Fibroblast of upper back skin (primary cell): ENCODE results near the gene CNPPD1.
A peak's percentile ranks its signal among the peaks of the same experiment; 100 is the strongest.
"Not testable (repeated sequence)": the region's sequence is repeated elsewhere in the genome, so short reads cannot be mapped to it uniquely, and the experiment has no call there.

ENCODE experiments used
- DNase-seq: peaks from one replicate; pipeline ENCODE4 v3.0.0-alpha.2; 2013

The CNPPD1 gene

DNA sequence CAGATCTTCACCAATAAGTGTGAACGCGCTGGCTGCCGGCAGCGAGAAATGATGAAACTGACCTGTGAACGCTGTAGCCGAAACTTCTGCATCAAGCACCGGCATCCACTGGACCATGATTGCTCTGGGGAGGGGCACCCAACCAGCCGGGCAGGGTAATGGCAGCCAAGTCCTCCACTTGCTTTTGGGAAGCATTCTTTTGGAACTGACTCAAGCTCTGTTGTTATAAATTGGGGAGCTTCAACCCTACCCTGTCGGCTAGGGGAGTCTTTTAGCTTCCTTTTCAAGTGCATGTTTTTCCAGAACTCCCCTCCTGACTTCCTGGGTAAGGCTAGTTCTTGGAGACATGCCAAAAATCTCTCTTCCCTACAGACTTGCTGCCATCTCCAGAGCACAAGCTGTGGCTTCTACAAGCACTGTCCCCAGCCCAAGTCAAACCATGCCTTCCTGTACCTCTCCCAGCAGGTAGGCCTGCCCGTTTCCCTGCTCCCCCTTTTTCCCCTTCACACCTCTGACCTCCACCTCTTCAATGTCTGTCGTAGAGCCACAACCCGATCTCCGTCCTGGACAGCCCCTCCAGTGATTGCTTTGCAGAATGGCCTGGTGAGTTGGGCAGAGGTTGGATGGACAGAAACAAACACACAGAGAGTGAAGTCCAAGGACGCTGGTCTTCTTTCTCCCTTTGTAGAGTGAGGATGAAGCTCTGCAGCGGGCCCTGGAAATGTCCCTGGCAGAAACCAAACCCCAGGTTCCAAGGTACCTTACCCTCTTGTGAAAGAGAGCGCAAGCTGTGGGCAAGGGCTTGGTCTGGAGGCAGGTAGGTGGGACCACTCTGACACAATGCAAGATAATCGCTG is 31.4 kb upstream of the CNPPD1 start:
- DNase-seq = peak; percentile 28

DNA sequence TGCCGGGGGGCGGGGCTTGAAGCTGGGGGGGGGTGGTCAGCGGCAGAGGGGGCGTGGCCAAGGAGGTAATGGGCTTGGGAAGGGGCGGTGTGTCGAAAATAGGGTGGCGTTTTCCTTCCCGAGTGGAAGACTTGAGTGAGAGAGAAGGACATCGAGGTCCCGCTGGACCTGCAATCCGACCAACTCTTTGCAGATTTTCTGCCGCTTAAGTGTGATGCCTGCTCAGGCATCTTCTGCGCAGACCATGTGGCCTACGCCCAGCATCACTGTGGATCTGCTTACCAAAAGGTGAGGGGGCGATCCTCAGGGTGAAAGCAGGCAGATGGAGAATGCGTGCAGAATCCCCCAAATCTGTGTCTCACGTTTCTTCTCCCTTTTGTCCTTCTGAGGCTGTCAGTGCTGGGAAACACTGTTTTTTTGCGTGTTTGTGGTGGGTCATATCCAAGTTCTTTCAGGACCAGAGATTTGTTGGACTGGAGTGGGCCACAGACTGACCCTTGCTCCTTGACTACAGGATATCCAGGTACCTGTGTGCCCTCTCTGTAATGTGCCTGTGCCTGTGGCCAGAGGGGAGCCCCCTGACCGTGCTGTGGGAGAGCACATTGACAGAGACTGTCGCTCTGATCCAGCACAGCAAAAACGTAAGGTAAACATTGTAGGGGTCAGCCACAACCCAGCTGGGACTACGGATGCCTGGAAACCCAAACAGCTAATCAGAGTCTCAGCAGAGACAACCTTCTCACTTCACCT is 30.6 kb upstream of the CNPPD1 start:
- DNase-seq = no peak

- peak; percentile 91 for DNase-seq
Measured at GRCh38 chr2:219206328-219207133, 29.8 kb upstream of the CNPPD1 start, which contains the start of gene ZFAND2B. Gene ZFAND2B (plus strand): TSS chr2:219206782. CDS start chr2:219206988, 206 bp downstream.

GRCh38 chr2:219205981-219206327 is 29.2 kb upstream of the CNPPD1 start:
- DNase-seq = no peak

- DNase-seq = no peak
Measured at GRCh38 chr2:219205165-219205538, 28.4 kb upstream of the CNPPD1 start.

DNA sequence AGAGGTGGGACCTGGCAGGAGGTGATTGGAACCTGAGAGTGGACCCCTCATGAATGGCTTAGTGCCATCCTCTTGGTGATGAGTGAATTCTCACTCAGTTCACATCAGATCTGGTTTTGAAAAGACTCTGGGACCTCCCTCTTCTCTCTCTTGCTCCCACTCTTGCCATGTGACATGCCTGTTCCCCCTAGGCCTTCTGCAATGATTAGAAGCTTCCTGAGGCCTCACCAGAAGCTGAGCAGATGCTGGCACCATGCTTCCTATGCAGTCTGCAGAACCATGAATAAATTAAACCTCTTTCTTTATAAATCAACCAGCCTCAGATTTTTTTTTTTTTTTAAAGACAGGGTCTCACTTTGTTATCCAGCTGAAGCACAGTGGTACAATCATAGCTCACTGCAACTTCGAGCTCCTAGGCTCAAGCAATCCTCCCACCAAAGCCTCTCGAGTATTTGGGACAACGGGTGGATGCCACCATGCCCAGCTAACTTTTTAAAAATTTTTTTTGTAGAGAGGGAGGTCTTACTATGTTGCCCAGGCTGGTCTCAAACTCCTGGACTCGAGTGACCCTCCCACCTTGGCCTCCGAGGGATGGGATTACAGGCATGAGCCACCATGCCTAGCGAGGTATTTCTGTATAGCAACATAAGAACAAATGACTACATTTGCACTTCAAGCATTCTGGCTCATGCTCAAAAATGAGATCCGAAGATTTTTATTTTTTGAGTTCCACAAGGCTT is 27.9 kb upstream of the CNPPD1 start:
- no peak for DNase-seq

DNA sequence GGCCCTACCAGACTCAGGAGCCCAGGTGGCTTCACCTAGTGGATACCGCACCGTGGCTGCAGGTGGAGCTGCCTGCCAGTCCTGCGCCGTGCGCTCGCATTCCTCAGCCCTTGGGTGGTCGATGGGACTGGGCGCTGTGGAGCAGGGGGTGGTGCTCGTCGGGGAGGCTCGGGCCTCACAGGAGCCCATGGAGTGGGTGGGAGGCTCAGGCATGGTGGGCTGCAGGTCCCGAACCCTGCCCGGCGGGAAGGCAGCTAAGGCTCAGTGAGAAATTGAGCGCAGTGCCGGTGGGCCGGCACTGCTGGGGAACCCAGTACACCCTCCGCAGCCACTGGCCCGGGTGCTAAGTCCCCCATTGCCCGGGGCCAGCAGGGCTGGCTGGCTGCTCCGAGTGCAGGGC is 24.6 kb upstream of the CNPPD1 start:
- DNase-seq = not testable (repeated sequence)

GRCh38 chr2:219200502-219201326 is 24.0 kb upstream of the CNPPD1 start:
- not testable (repeated sequence) for DNase-seq

DNA sequence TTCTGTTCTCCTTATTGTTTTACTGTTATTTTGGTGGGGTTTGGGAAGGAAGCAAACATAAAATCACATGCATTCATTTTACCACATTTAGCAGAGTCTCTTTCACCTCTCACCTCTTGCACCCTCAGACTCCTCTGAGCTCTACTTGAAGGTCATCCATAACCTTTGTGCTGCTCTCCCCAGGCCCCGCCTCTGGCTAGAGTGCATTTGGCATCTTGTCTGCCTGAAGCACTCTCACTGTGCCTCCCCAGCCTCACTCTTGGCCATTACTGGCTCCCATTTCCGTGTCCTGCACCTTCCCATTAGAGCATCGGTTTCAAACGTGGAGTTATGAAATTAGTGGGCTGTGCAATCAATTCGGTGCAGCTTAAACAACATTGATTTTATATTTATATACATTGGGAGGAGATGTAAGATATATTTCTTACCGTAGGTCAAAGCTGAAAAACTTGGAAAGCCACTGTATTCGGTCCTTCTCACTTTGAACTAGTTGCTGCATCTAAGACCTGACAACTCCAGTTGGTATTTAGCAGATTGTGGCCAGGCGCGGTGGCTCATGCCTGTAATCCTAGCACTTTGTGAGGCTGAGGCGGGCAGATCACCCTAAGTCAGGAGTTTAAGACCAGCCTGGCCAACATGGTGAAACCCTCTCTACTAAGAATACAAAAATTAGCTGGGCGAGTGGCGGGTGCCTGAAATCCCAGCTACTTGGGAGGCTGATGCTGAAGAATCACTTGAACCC is 22.9 kb upstream of the CNPPD1 start:
- no peak for DNase-seq

DNA sequence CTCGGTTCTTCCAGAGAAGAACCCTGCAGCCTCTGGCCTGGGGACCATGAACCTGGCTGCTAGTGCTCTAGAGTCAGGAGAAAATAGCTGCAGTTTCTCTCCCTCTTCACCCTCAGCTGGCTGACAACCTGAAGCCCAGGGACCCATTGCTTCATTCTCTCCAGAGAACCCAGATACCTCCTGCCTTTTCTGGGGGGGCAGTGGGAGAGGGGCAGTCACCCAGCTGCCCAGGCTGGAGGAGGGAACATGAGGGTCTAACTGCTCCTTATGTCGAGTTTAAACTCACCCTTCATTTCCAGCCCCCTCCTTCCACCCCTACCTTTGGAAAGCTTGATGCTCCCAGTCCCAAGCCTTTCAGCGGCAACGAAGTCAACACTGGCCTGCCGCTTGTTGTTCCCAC is 22.2 kb upstream of the CNPPD1 start:
- no peak for DNase-seq

DNA sequence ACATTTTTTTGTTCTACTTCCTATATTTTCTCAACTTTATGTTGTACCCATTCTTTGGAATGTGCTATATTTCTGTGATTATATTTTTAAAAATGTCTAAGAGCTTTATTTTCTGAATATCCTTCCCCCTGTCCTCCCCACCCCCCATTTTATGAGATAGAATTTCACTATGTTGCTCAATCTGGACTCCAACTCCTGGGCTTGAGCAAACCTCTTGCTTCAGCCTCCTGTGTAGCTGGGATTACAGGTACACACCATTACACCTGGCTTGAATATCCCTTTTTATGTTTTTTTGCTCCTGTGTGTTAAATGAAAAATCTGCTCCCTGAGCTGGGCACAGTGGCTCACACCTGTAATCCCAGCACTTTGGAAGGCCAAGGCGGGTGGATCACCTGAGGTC is 20.7 kb upstream of the CNPPD1 start:
- no peak for DNase-seq

DNA sequence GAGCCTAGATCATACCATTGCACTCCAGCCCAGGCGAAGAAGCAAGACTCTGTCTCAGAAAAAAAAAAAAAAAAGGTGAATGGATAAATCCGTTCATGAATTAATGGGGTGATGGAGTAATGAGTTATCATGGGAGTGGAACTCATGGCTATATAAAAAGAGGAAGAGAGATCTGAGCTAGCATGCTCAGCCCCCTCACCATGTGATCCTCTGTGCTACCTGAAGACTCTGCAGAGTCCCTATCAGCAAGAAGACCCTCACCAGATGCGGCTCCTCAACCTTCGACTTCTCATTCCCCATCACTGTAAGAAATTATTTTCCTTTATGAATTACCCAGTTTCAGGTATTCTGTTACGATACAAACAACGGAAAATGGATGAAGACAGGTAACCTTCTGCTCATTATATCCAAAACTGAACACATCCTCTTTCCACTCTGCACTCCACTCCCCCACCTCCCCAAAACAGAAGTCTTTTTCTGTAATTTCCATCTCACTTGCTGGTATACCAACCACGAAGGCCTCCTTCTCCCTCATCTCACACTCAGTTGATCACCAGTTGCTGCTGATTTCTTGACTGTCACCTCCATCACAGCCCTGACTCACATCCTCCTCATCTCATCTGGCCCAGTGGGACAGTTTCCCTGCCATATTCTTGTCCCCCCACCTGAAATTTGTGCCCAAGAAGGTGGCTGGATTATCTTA is 10.2 kb upstream of the CNPPD1 start:
- no peak for DNase-seq

DNA sequence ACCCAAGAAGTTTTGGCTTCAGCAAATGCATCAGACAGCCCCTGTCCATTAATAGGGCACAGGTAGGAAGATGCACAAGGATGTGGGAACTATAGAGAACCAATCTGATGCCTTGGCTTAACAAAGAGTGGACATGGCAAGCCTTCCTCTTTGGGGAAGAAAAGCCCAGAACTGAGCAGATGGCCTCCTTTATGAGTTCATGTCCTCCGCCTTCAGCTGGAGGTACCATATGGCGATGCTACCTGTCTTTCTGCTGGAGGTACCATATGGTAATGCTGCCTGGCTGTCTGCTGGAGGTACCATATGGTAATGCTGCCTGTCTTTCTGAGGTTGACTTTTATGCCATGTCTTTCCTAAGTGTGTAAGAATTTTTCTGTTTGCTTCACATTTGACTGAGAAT is 7.4 kb upstream of the CNPPD1 start:
- no peak for DNase-seq

- no peak for DNase-seq
Measured at GRCh38 chr2:219183151-219183772, 6.5 kb upstream of the CNPPD1 start.

- DNase-seq = no peak
Measured at GRCh38 chr2:219182331-219183150, 5.8 kb upstream of the CNPPD1 start.

- no peak for DNase-seq
Measured at GRCh38 chr2:219181531-219181930, 4.8 kb upstream of the CNPPD1 start.

DNA sequence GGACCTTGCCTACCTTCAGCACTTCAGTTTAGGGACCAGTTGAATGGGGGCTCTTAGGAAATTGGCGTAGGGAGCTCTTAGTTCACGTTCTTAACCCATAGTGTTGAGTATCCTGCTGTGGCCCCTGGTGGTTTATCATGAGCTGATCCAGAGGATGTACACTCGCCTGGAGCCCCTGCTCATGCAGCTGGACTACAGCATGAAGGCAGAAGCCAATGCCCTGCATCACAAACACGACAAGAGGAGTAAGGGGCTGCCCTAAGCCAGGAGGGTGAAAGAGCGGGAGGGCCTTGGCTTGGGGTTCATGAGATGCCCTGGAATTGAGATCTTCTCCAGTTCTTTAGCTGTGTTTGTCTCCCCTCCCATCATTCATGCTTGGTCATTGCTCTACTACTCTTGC is 4.2 kb upstream of the CNPPD1 start:
- no peak for DNase-seq

DNA sequence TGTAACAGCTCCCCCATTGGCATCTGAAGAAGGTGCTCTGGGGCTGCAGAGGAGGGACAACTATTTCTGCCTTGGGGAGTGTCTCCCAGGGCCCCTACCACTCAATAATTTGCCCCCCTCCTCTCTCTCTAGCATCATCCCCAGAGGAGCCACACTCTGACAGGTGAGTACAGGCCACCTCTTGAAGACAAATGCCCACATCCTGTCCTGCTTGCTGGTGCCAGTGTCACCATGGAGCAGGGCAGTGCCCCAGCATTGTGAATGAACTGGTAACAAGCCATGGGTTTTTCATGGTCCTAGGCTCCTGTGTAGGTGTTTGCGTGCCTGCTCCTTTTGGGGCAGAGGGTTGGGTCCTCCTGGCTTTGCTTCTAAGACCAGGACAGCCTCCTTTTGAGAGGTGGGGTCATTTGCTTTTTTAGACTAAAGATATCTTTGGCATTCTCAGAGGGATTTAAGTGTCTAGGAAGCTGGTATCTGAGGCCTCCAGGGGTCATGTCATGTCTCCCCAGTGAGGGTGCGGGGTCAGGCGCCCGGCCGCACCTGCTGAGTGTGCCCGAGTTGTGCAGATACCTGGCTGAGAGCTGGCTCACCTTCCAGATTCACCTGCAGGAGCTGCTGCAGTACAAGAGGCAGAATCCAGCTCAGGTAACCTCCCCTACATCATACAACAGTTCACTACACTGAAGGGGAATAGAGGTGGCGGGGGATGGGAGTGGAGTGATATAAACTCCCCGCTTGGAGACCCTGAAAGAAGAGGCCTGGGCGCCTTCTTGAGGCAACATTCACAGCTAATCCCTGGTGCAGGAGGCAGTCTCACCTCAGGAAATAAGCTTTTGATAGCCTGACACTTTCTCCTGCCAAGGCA is 3.1 kb upstream of the CNPPD1 start:
- no peak for DNase-seq
